Measurements from ENCODE around the gene SEMA3D. TPM values are rescaled to one million over a fixed set of nuclear protein-coding genes. Genes with fewer than 3 reads are reported as not detected.

Gene SEMA3D
- total RNA-seq, 3 donors from 2014 or later, result 1.5 to 5.4 (median 2.1) TPM

- H3K9me3 ChIP-seq, result no peaks in the 10 kb centered on the region
- H3K36me3 ChIP-seq (ENCODE audit: low read depth), result no peaks in the 10 kb centered on the region
- no peak for ATAC-seq
- intact Hi-C loops (cut with DNase I, micrococcal nuclease), result no loop called here
- no peaks in the 10 kb centered on the region for H3K4me1 ChIP-seq (ENCODE audit: low read depth)
- DNase-seq, result no peak
- no peak for TF ChIP-seq CTCF (IDR thresholded peaks at IDR 0.05)
- H3K4me3 ChIP-seq, result no peak overlapping the region
Measured at GRCh38 chr7:84982199-84982598, 204.7 kb downstream of the SEMA3D start.

- Histone ChIP-seq H3K9me3 (no peaks in the 10 kb centered on the region), H3K4me1 (ENCODE audit: low read depth) (no peaks in the 10 kb centered on the region), H3K36me3 (ENCODE audit: low read depth) (no peaks in the 10 kb centered on the region), H3K4me3 (no peak overlapping the region)
- DNase-seq, result no peak
- intact Hi-C loops (cut with DNase I, micrococcal nuclease), result no loop called here
- no peak for ATAC-seq
- TF ChIP-seq CTCF (IDR thresholded peaks at IDR 0.05), result no peak
Measured at GRCh38 chr7:84981055-84981976, 205.5 kb downstream of the SEMA3D start.

- ATAC-seq, result no peak
- H3K9me3 ChIP-seq, result no peaks in the 10 kb centered on the region
- no peaks in the 10 kb centered on the region for H3K4me1 ChIP-seq (ENCODE audit: low read depth)
- no peak for TF ChIP-seq CTCF (IDR thresholded peaks at IDR 0.05)
- no peak overlapping the region for H3K4me3 ChIP-seq
- intact Hi-C loops (cut with DNase I, micrococcal nuclease), result no loop called here
- no peaks in the 10 kb centered on the region for H3K36me3 ChIP-seq (ENCODE audit: low read depth)
- DNase-seq, result no peak
Measured at GRCh38 chr7:84975586-84976185, 211.2 kb downstream of the SEMA3D start.

- ATAC-seq, result no peak
- intact Hi-C loops (cut with DNase I, micrococcal nuclease), result no loop called here
Measured at GRCh38 chr7:84971360-84971759, 215.5 kb downstream of the SEMA3D start.

GRCh38 chr7:84970670-84971069, 216.2 kb downstream of the SEMA3D start:
- DNase-seq (no peak), ATAC-seq (no peak)
- Histone ChIP-seq H3K36me3 (ENCODE audit: low read depth) (no peaks in the 10 kb centered on the region), H3K9me3 (no peaks in the 10 kb centered on the region), H3K4me3 (no peak overlapping the region), H3K4me1 (ENCODE audit: low read depth) (no peaks in the 10 kb centered on the region)
- intact Hi-C loops (cut with DNase I, micrococcal nuclease), result no loop called here
- no peak for TF ChIP-seq CTCF (IDR thresholded peaks at IDR 0.05)

More at GRCh38 chr7:84971360-84971759, 215.5 kb downstream of the SEMA3D start:
- no peak for DNase-seq
- Histone ChIP-seq H3K4me1 (ENCODE audit: low read depth) (no peaks in the 10 kb centered on the region), H3K36me3 (ENCODE audit: low read depth) (no peaks in the 10 kb centered on the region), H3K9me3 (no peaks in the 10 kb centered on the region), H3K4me3 (no peak overlapping the region)
- TF ChIP-seq CTCF (IDR thresholded peaks at IDR 0.05), result no peak
